Stimulated activated CD8-positive, alpha-beta memory T cell treated with anti-CD3 and anti-CD28 coated beads, Interleukin-2, amount 100 ng/mL, for 48 hours (primary cell): ENCODE measurements around the gene FOXI1.
"Not testable (repeated sequence)": the region's sequence is repeated elsewhere in the genome, so short reads cannot be mapped to it uniquely, and the experiment has no call there.

Experiments
- DNase-seq, 2 donors: peaks; one replicate each; pipeline ENCODE4 v3.0.0-alpha.2; 2020; ENCODE audit warnings: low read depth in 2 of 2

FOXI1 gene

GRCh38 chr5:170126061-170126460, 20.4 kb downstream of the FOXI1 start:
- DNase-seq = no peak

DNA sequence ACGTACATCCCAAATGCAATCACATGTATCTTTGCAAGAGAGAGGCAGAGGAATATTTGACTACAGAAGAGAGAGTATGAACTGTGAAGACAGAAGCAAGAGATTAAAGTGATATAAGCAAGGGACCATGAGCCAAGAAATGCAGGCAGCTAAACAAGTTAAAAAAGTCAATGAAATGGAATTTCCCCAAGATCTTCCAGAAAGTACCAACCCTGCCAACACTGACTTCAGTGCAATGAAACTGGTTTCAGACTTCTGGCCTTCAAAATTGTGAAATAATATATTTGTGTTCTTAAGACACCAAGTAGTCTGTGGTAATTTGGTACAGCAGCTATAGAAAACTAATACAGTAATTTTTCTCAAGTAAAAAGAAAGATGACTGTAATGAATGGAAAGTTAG, 20.9 kb downstream of the FOXI1 start:
- no peak for DNase-seq

GRCh38 chr5:170131235-170131634, 25.5 kb downstream of the FOXI1 start:
- no peak for DNase-seq

DNA sequence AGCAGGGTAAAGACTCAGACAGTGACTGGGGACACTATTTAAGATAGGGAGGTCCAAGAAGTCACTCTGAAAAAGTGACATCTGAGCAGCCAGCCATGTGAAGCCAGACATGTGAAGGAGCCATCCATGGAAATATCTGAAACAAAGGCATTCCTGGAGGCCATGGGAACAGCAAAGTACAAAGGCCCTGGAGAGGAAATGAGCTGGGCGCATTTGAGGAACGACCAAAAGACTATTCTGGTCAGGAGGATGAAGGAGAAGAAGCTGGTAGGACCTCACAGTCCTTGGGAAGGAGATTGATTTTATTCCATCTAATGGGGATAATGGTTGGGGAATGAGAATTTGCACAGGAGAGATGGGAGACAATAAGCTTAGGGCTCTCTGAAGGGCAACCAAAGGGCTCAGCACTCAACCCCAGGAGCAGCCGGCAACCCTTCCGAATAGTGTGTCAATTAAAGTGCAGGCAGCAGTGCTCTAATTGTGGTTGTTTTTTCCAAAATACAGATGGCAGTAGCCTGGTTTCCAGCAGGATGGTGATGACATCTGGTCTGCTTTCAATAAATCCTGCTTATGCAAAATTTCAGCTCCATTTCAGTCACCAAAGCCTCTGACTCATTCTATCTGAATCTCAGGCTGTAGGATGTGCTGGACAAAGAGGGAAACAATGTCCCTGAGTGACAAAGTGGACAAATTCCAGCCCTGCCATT, 26.7 kb downstream of the FOXI1 start:
- no peak for DNase-seq

GRCh38 chr5:170132976-170133448, 27.3 kb downstream of the FOXI1 start:
- DNase-seq = no peak

GRCh38 chr5:170135796-170136490, 30.2 kb downstream of the FOXI1 start:
- no peak for DNase-seq

- DNase-seq = no peak
Measured at GRCh38 chr5:170136506-170136905, 30.8 kb downstream of the FOXI1 start.

DNA sequence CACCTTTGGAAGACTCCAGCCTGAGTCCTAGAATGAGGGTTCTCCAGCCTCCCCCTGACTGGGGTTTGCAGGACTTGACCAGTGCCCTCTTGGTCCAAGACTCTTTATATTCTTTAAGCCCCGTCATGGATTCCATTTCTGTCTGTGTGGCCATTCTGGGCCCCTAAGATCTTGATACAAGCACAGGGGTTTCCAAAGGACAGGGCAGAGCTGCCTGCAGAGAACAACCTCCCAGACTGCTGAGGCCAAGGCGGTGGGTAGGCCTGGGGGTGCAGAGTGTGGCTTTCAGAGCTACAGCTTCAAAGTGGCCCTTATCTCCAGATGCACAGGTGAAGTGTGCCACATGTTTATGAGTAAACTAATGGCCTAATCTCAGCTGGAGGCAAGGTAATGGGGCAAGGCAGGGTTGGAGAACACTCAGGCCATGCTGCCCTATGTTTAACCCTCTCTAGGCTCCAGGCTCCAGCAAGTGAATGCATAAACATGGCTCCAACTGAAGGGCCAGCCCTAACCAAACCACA, 32.1 kb downstream of the FOXI1 start:
- no peak for DNase-seq

- no peak for DNase-seq
Measured at GRCh38 chr5:170138273-170138672, 32.6 kb downstream of the FOXI1 start.

DNA sequence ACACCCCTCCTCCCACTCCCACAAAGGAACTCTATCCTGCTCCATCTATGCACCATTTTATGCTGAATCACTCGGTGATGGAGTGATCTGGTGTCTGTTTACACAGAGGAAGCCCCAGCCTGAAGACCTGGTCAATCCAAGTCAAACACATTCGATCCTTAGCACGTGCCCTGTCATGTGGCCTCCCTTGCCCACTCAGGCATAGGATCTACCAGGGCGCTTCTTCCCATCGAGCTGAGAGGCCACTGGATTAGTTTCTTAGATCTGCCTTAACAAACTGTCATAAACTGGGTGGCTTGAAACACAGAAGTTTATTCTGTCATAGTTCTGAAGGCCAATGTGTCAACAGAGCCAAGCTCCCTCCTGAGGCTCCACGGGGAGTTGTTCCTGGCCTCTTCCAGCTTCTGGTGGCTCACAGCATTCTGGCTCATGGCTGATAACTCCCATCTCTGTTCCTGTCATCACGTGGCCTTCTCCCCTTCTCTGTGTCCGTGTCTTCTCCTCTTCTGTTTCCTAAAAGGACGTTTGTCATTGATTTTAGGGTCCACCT, 34.2 kb downstream of the FOXI1 start:
- DNase-seq = no peak

- not testable (repeated sequence) for DNase-seq
Measured at GRCh38 chr5:170141196-170141595, 35.5 kb downstream of the FOXI1 start.

DNA sequence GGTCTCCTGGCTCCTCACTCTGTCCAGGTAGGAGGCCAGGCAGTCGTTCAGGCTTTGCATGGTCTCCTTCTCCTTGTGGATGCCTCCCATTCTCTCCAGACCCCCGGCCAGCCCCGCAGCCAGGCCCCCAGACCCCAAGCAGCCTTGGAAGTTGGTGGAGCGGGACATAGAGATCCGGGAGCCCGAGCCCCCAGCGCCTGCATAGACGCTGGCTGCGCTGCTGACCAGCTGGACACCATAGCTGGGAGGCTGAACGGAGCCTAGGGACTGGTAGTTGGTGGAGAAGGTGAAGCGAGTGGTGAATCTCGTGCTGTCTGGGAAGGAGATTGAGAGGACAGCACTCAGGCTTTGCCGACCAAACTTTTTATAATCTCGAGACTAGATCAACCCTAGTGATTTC, 35.9 kb downstream of the FOXI1 start:
- DNase-seq = no peak

- no peak for DNase-seq
Measured at GRCh38 chr5:170142196-170142595, 36.5 kb downstream of the FOXI1 start.

DNA sequence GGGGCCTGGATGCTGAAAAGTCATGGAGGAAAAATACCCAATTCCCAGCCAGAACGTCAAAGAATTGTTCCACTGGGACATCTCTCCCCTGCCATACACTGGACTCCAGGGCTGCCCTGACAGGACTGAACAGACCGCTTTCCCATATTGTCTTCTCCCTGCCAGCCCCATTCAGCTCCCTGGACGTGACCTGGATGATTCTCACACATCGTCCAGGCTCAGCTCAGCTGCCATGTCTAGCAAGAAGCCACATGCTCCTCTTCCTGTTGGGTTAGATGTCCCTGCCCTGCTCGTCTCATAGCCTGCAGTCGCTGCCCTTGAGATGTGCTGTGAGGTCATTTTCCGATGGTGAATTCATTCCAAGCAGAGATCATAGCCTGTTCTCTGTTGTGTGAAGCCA, 37.4 kb downstream of the FOXI1 start:
- DNase-seq = no peak

DNA sequence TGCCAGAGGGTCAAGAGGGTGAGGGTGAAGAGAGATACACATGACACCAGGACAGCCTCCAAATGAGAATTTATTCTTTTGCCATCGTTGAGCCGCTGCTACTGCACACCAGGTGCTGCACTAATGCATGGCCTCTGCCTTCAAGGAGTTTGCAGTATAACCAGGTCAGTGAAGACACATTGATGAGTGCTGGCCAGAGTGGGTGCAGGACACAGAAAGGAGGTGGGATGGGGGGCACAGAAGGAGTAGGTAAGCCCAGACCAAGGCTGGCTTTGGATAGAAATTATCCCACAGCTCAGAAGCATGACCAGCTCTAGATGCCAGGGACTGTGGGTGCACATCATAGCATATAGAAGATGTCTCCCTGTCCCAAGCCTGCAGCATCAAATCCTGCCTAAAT, 38.0 kb downstream of the FOXI1 start:
- DNase-seq = no peak

GRCh38 chr5:170144286-170145023, 38.8 kb downstream of the FOXI1 start:
- DNase-seq = no peak

DNA sequence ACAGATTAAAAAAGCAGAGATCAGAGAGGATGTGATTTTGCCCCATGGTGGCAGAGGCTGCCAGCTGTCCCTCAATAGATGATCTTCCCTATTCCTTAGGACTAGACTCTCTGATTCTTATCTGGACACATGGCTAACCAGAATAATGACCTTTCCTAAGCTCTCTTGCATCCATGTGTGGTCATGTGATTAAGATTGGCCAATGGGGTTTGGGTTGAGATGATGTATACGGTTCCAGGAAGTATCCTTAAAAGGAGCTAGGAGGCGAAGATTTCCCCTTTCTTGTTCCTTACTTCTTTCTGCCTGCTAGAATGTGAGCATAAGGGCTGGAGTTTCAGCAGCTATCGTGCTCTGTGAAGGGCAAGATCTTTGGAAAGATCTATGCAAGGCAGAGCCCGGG, 39.8 kb downstream of the FOXI1 start:
- DNase-seq = no peak

DNA sequence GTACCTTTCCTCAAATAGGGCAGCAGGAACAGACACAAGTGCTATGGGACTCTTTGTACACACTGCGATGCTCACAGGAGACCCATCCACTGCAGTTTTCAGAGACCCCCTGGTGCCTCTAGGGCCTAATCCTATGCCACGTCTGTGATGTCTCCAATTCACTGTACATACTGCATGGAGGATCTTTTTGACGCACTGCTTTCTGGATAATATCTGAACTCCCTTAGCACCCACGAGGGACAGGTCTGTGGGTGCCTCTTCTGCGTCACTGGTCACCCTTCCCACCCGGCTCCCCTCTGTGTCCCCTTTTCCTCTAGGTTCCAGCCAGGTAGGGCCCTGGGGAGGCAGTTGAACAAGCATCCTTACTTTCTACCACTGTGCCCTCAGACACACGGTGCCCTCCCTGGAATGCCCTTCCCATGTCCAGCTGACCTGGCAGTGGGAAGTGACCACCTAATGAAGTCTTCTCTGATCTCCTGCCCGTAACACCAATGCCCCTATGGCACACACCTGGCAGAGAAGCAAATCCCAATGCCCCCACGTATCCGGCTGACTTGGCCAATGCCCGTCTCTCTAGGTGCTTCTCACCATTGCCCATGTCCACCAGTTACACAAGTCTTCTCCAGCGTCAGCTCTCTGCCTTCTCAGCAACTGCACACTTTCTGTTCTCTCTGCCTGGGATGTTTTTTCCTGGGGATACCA, 41.5 kb downstream of the FOXI1 start:
- DNase-seq = no peak

GRCh38 chr5:170147753-170148264, 42.1 kb downstream of the FOXI1 start:
- DNase-seq = no peak

- no peak for DNase-seq
Measured at GRCh38 chr5:170148430-170149205, 42.9 kb downstream of the FOXI1 start.

- no peak for DNase-seq
Measured at GRCh38 chr5:170149206-170149515, 43.5 kb downstream of the FOXI1 start.
